Measurements from ENCODE around the gene DLEC1. TPM values are rescaled to one million over a fixed set of nuclear protein-coding genes. Genes with fewer than 3 reads are reported as not detected.
"Not testable (repeated sequence)": the region's sequence is repeated elsewhere in the genome, so short reads cannot be mapped to it uniquely, and the experiment has no call there.

DLEC1 gene
- total RNA-seq, 1 experiment from 2014 or later: not detected

- no peaks in the 10 kb centered on the region for H3K36me3 ChIP-seq
- no peak overlapping the region for H3K4me3 ChIP-seq
- H3K9me3 ChIP-seq: no peaks in the 10 kb centered on the region
- DNase-seq: no peak
- H3K27me3 ChIP-seq: no peaks in the 10 kb centered on the region
Measured at GRCh38 chr3:38046821-38047220, 7.8 kb downstream of the DLEC1 start.

GRCh38 chr3:38047896-38048295 lies 8.9 kb downstream of the DLEC1 start:
- no peak overlapping the region for H3K4me3 ChIP-seq
- H3K36me3 ChIP-seq: no peaks in the 10 kb centered on the region

GRCh38 chr3:38049358-38050126 lies 10.5 kb downstream of the DLEC1 start:
- Histone ChIP-seq H3K9me3 (no peaks in the 10 kb centered on the region), H3K27me3 (no peaks in the 10 kb centered on the region), H3K4me3 (no peak overlapping the region), H3K36me3 (no peaks in the 10 kb centered on the region)
- no peak for DNase-seq

More at GRCh38 chr3:38047896-38048295, 8.9 kb downstream of the DLEC1 start:
- Histone ChIP-seq H3K9me3 (no peaks in the 10 kb centered on the region), H3K27me3 (no peaks in the 10 kb centered on the region)
- peak; percentile 27 for DNase-seq

- DNase-seq: no peak
- Histone ChIP-seq H3K27me3 (no peaks in the 10 kb centered on the region), H3K9me3 (no peaks in the 10 kb centered on the region)
Measured at GRCh38 chr3:38051131-38051530, 12.1 kb downstream of the DLEC1 start.

GRCh38 chr3:38053286-38053685 lies 14.3 kb downstream of the DLEC1 start:
- H3K4me3 ChIP-seq, H3K27me3 ChIP-seq, H3K36me3 ChIP-seq, H3K9me3 ChIP-seq, DNase-seq: not testable (repeated sequence)

More at GRCh38 chr3:38051131-38051530, 12.1 kb downstream of the DLEC1 start:
- Histone ChIP-seq H3K4me3 (no peak overlapping the region), H3K36me3 (no peaks in the 10 kb centered on the region)

GRCh38 chr3:38053813-38054498 lies 14.9 kb downstream of the DLEC1 start:
- not testable (repeated sequence) for H3K27me3 ChIP-seq, DNase-seq, H3K9me3 ChIP-seq, H3K4me3 ChIP-seq, H3K36me3 ChIP-seq

- H3K27me3 ChIP-seq: no peaks in the 10 kb centered on the region
- H3K36me3 ChIP-seq: no peaks in the 10 kb centered on the region
- no peak overlapping the region for H3K4me3 ChIP-seq
- DNase-seq: no peak
- no peaks in the 10 kb centered on the region for H3K9me3 ChIP-seq
Measured at GRCh38 chr3:38054499-38055001, 15.5 kb downstream of the DLEC1 start.

- H3K4me3 ChIP-seq: no peak overlapping the region
Measured at GRCh38 chr3:38059148-38059547, 20.1 kb downstream of the DLEC1 start.

GRCh38 chr3:38059591-38059990 lies 20.6 kb downstream of the DLEC1 start:
- Histone ChIP-seq H3K36me3 (no peaks in the 10 kb centered on the region), H3K27me3 (no peaks in the 10 kb centered on the region), H3K4me3 (no peak overlapping the region), H3K9me3 (no peaks in the 10 kb centered on the region)
- DNase-seq: no peak

More at GRCh38 chr3:38059148-38059547, 20.1 kb downstream of the DLEC1 start:
- Histone ChIP-seq H3K9me3 (no peaks in the 10 kb centered on the region), H3K27me3 (no peaks in the 10 kb centered on the region), H3K36me3 (no peaks in the 10 kb centered on the region)
- no peak for DNase-seq

- no peak for DNase-seq
Measured at GRCh38 chr3:38062809-38063208, 23.8 kb downstream of the DLEC1 start.

GRCh38 chr3:38064453-38064852 lies 25.4 kb downstream of the DLEC1 start:
- not testable (repeated sequence) for H3K36me3 ChIP-seq, H3K9me3 ChIP-seq, H3K27me3 ChIP-seq, H3K4me3 ChIP-seq, DNase-seq

More at GRCh38 chr3:38062809-38063208, 23.8 kb downstream of the DLEC1 start:
- Histone ChIP-seq H3K4me3 (no peak overlapping the region), H3K36me3 (no peaks in the 10 kb centered on the region), H3K9me3 (no peaks in the 10 kb centered on the region), H3K27me3 (no peaks in the 10 kb centered on the region)

- Histone ChIP-seq H3K36me3 (no peaks in the 10 kb centered on the region), H3K27me3 (no peaks in the 10 kb centered on the region), H3K9me3 (no peaks in the 10 kb centered on the region), H3K4me3 (no peak overlapping the region)
- no peak for DNase-seq
Measured at GRCh38 chr3:38067508-38068233, 28.7 kb downstream of the DLEC1 start.

GRCh38 chr3:38070013-38070412 lies 31.0 kb downstream of the DLEC1 start:
- Histone ChIP-seq H3K4me3 (no peak overlapping the region), H3K36me3 (no peaks in the 10 kb centered on the region), H3K9me3 (no peaks in the 10 kb centered on the region), H3K27me3 (no peaks in the 10 kb centered on the region)
- no peak for DNase-seq

GRCh38 chr3:38077073-38077472 lies 38.1 kb downstream of the DLEC1 start:
- H3K27me3 ChIP-seq, H3K9me3 ChIP-seq, H3K36me3 ChIP-seq, DNase-seq, H3K4me3 ChIP-seq: not testable (repeated sequence)

- not testable (repeated sequence) for H3K4me3 ChIP-seq, H3K36me3 ChIP-seq, H3K9me3 ChIP-seq, H3K27me3 ChIP-seq, DNase-seq
Measured at GRCh38 chr3:38082296-38082695, 43.3 kb downstream of the DLEC1 start.

GRCh38 chr3:38083254-38083653 lies 44.2 kb downstream of the DLEC1 start:
- not testable (repeated sequence) for H3K36me3 ChIP-seq, H3K27me3 ChIP-seq, DNase-seq, H3K4me3 ChIP-seq, H3K9me3 ChIP-seq

- H3K9me3 ChIP-seq: no peaks in the 10 kb centered on the region
- no peaks in the 10 kb centered on the region for H3K27me3 ChIP-seq
- H3K4me3 ChIP-seq: no peak overlapping the region
- no peak for DNase-seq
- H3K36me3 ChIP-seq: no peaks in the 10 kb centered on the region
Measured at GRCh38 chr3:38083871-38084333, 44.9 kb downstream of the DLEC1 start.

All from MG63 (cell line).